Erythroblast (primary cell): Measurements from ENCODE around the gene FIGNL1.

Experiments
- GATA1 ChIP-seq: IDR thresholded peaks from 2 replicates; pipeline ENCODE4 v1.6.1; 2011; ENCODE audit warnings: low read depth, mild to moderate bottlenecking, control low read depth, low read length, moderate library complexity
- POLR2A ChIP-seq: IDR thresholded peaks from 2 replicates; pipeline ENCODE4 v1.6.1; 2011; ENCODE audit warnings: mild to moderate bottlenecking, low read length

GRCh38 chr7:50404392-50404791, 45.8 kb downstream of the FIGNL1 start:
- TF ChIP-seq POLR2A: no peak
- no peak for TF ChIP-seq GATA1
